NCI-H460 (cell line): ENCODE measurements around the gene NLRP5. TPM values are rescaled to one million over a fixed set of nuclear protein-coding genes. Genes with fewer than 3 reads are reported as not detected.

Experiments
- DNase-seq: peaks from one replicate; pipeline ENCODE4 v3.0.0-alpha.2; 2016; ENCODE audit warnings: low read depth; ENCODE audit errors: extremely low read depth
- total RNA-seq: library from RNA; depleted of rRNA; stranded (reverse); fragments of >200 nt; shearing (Covaris generic); gene quantifications from 2 replicates; pipeline ENCODE4 v1.2.3, GENCODE V29; 2014

NLRP5 gene
- total RNA-seq, 1 experiment from 2014 or later, result not detected

- DNase-seq, result no peak
These were observed 84.6 kb downstream of the NLRP5 start for GRCh38 chr19:56071151-56071550.

- peak; percentile 16 for DNase-seq
These were observed 89.9 kb downstream of the NLRP5 start for GRCh38 chr19:56076498-56076897.

DNA sequence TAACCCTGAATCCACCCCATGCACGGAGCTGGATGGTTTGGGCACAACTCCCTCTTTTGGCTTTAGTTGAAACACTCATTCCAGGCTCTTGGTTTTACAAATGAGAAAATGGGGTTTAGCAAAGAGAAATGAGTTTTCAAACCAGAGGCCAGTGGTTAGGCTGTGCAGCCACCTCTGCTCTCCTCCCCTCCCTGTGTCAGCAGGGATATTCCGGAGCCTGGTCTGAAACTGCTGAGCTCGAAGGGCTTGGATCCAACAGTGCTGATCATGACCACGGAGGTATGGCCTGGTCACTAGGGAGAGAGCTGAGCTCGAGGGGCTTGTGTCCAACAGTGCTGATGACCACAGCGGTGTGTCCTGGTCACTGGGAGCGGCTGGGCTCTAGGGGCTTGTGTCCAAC is 93.0 kb downstream of the NLRP5 start:
- no peak for DNase-seq

- DNase-seq, result peak; percentile 47
These were observed 94.3 kb downstream of the NLRP5 start for GRCh38 chr19:56080669-56081401.

DNA sequence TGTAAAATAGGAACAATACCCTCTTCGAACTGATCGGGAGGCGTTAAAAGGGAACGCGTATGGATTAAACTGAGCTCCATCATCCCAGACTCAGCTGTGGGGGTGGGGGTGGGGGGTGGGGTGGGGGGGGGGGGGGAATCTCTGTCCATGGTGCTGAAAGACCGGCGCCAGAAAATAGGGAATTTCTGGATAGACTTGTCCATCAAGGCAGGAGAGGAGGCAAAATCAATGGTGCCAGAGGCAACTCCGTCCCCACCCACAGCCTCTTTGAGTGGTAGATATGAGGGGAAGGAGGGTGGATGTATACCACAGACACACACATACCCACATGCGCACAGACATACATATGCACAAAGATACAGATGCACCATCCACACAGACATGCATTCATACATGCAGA is 97.1 kb downstream of the NLRP5 start:
- DNase-seq, result no peak

GRCh38 chr19:56084835-56085536 is 98.4 kb downstream of the NLRP5 start:
- no peak for DNase-seq

DNA sequence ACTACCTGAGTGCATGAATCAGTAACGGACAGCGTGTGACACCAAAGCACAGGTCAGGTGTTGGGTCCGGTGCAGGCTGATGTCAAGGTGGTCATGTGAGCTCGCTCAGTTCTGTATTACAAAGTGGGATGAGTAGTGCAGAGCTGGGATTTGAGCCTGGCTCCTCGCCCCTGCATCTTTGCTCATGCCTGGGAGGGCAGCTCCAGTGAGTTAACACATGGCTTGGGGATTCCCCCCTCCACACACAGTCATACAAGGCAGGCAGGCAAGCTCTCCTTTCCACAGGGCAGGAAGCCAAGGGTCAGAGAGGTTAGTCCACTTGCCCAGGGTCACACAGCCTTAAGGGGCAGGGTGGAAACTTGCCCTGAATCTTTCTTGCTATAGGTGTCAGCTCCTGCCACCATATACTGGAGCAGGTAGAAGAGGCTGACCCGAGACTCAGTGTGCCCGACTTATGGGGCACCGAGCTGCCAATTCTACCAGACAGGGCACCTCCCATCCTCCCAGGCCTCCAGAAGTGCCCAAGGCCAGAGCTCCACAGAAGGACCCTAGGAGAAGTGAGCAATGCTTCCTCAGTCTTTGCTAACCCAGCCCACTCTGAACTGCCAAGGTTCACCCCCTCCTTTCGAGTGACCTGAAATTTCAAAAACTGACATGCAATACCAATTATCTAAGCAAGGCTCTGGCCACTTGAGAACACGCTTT is 99.1 kb downstream of the NLRP5 start:
- no peak for DNase-seq

DNA sequence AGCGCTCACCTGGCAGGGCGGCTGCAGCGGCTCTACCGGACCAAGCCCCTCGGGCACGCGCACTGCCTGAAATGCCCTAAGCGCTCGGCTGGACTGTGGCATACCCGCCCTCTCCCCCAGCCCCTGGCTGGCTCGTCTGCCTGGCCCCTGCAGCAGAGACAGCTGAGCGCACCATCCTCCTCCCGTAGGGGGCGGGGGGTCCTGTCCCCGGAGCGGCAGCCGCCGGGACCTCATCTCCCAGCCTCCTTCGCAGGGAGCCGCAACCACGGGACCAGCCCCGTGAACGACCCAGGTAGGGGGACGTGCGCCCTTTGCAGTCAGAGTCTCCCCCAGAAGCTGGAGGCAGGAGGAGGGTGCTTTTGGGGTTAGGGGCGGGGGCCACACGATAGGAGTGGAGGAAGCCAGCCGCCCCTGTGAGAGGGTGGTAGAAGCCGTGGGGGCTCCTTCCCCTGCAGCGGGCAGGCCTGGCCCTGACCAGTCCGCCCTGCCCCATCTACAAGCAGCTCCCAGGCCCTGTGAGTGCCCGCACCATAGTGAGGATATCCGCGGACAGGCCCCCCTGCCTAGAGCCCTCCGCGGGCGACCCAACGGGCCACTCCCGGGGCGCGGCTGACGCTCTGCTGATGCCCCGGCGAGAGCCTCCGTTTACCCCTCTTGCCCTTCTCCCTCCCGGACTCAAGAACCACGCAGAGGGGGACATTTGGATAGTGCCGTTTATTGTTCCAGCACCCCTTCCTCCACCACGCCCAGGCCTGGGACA is 100.3 kb downstream of the NLRP5 start:
- no peak for DNase-seq

DNA sequence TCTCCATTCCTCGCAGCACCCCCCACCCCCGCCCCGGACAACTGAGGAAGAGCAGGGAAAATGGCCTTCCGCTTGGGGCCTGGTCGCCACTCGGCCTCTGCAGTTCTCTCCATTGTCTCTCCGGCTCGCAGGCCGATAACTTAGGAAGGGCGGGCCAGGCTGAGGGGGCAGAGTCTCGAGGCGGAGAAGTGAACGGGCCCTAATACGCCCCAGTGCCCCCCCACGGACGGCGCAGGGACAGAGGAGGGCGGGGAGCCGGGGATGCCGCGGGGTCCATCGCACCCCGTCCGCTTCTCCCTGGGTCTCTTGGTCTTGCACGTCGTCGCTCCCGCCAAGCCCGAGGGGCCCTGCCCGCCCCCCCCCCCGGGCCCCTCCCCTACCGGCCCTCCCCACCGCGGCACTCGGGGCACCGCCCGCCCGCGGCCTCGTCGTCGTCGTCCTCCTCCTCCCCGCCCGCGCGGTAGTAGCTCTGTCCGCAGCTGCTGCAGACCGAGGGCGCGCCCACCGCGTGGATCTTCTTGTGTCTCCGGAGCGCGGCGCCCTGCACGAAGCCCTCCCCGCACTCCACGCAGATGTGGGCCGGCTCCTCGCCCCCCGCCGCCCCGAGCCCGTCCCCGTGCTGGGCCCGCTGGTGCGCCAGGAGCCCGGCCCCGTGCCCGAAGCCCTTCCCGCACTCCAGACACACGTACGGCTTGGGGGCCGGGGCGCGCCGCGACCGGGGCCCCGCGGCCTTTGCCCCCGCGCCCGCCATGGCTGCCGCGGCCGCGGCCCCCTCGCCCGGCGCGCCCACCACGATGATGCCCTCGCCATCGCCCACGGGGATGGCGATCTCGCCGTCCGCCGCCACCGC is 101.3 kb downstream of the NLRP5 start:
- DNase-seq, result no peak

GRCh38 chr19:56088497-56089215 is 102.1 kb downstream of the NLRP5 start:
- DNase-seq, result no peak

DNA sequence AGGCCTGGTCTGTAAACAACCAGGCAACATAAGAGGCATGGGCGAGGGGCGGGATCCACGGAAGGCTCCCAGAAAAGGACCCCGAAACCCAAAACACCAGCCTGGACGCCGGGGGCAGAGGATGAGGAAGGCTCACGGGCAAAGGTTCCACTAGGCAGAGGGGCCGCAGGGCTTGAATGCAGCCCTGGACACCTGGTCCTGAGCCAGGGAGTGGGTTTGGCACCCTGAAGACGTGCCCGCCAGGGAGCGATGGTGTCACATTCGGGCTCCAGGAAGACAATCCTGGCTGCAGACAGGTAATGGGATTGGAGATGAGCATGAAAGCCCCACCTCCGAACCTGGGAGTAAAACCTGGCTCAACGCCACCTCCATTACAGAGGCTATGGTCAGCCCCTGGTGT is 102.8 kb downstream of the NLRP5 start:
- no peak for DNase-seq

- peak; percentile 36 for DNase-seq
These were observed 104.5 kb downstream of the NLRP5 start for GRCh38 chr19:56091066-56091490.

- no peak for DNase-seq
These were observed 105.4 kb downstream of the NLRP5 start for GRCh38 chr19:56091751-56092546.

- no peak for DNase-seq
These were observed 106.4 kb downstream of the NLRP5 start for GRCh38 chr19:56092685-56093631.

DNA sequence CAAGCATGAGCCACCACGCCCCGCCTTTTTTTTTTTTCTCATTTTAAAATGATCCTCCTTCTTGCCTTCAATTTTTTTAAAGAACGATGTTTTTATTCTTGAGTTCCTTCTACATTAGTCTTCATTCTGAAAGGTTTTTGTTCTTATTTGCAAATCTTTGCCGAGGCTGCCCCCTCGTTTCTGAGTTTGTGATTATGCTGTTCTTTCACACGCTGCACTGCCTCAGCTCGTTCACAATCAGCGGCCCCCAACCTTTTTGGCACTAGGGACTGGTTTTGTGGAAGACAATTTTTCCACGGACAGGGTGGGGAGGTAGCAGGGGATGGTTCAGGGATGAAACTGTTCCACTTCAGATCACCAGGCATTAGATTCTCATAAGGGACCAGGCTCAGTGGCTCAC is 107.9 kb downstream of the NLRP5 start:
- DNase-seq, result no peak

DNA sequence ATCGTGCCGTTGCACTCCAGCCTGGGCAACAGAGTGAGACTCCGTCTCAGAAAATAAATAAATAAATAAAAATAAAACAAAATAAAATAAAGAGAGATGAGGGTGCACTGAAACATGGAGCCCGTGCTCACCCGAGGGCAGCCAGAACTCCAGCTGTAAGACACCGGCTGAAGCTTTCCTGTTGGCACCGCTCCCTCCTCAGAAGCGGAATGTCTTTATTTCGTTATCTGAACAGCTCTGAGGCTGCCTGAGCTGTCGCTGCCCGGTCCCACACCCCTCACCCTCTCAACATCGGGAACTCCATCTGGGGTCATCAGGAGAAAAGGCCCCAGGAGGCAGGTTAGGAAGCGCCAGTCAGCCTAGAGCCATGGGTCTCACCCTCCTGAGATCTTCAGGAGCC is 110.1 kb downstream of the NLRP5 start:
- DNase-seq, result no peak

GRCh38 chr19:56097306-56097705 is 110.7 kb downstream of the NLRP5 start:
- DNase-seq, result no peak
